ENCODE measurements around the gene THSD4. TPM values are rescaled to one million over a fixed set of nuclear protein-coding genes. Genes with fewer than 3 reads are reported as not detected.
A peak's percentile ranks its signal among the peaks of the same experiment; 100 is the strongest.

THSD4 gene
- total RNA-seq, 1 donor from 2014 or later: 1.6 TPM

GRCh38 chr15:71800835-71801745, 685.8 kb downstream of the THSD4 start:
- peak in 1 of 2 donors; percentile 63 for DNase-seq (ENCODE audit: low spot score in 2 of 2)
- no peak for FAIRE-seq

DNA sequence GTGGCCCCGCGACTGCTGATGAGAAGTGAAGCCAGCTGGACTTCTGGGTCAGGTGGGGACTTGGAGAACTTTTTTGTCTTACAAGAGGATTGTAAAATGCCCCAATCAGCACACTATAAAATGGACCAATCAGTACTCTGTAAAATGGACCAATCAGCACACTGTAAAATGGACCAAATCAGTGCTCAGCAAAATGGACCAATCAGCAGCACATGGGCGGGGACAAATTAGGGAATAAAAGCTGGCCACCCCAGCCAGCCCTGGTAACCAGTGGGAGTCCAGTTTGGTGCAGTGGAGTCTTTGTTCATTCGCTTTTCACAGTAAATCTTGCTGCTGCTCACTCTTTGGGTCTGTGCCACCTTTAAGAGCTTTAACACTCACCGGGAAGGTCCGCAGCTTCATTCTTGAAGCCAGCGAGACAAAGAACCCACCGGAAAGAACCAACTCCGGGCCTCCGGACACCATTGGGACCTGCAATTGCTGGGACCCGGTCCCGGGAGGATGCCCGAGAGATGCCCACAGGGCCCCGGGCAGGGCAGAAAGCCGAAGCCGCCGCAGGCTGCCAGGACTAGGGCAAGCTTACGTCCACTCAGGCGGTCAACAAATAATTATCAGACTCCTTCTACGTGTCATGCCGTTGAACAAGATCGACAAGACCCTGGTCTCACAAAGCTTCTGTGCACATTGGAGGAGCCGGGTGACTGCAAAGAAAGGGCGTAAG, 686.8 kb downstream of the THSD4 start:
- DNase-seq (ENCODE audit: low spot score in 2 of 2) (no peak), FAIRE-seq (no peak)

- FAIRE-seq (no peak), DNase-seq (ENCODE audit: low spot score in 2 of 2) (no peak)
Measured at GRCh38 chr15:71802770-71803169, 687.5 kb downstream of the THSD4 start.

- DNase-seq (ENCODE audit: low spot score in 2 of 2): no peak
- no peak for FAIRE-seq
Measured at GRCh38 chr15:71804226-71804625, 689.0 kb downstream of the THSD4 start.

GRCh38 chr15:71804695-71805470, 689.6 kb downstream of the THSD4 start:
- DNase-seq (ENCODE audit: low spot score in 2 of 2) (no peak), FAIRE-seq (no peak)

DNA sequence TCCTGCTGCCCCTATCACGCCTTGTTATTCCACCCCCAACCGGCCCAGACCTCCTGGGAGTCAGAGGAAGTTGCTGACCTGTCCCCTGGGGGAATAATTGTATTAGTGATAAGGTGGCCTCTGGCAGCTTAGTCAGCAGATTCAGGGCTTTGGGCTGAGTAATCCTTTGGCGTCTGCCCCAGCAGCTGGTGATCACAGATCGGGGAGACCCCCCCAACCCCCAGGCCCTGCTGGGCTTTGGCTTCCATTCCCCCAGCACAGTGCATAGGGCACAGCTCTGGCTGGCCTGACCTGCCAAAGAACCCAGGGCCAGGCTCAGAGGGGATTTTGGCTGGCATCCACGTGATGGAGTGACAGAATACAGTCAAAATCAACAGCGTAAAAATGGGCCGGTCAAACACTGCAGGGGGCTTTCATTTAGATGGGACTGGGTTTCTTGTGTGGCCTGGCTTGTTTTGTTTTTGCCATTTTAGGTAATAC, 691.2 kb downstream of the THSD4 start:
- DNase-seq (ENCODE audit: low spot score in 2 of 2) (no peak), FAIRE-seq (no peak)

DNA sequence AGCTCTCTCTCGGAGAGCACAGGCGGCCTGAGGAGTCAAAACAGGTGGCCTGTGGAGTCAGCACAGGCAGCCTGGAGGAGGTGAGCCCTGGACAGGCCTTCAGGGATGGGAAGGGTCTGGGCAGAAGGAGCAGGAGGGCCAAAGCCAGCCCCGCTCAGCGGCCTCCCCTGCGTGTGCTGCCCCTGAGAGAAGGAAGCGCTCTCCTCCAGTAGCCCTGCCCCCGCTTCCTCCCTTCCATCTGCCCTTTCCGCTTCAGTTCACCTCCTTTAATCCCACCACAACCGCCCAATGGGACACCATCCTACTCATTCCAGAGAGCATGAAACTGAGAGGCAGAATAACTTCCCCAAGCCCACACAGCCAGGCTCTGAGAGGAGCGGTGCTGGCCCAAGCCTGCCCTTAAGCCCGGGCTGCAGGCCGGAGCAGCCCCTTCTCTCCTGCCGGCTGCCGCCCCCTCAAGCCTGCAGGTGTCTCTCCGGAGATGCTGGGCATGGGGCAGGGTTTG, 691.9 kb downstream of the THSD4 start:
- DNase-seq (ENCODE audit: low spot score in 2 of 2) (no peak), FAIRE-seq (no peak)

DNA sequence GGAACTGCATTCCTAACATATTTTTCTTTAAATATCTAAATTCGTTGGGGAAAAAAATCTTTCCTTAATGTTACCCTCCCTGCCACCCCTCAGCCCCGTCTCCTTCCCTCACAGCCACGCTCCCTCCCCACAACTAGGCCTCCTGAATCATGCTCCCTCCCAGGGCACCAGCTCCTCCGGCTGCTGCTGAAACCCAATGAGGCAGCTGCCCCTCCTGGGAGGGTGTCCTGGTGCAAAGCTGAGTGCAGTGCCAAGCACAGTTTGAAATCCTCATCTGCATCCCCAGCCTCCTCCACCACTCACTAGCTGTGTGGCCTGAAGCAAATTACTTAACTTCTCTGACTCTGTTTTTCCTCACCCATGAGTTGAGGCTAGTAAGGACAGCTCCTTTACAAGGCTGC, 692.4 kb downstream of the THSD4 start:
- DNase-seq (ENCODE audit: low spot score in 2 of 2): no peak
- FAIRE-seq: no peak

- FAIRE-seq (no peak), DNase-seq (ENCODE audit: low spot score in 2 of 2) (no peak)
Measured at GRCh38 chr15:71808311-71809020, 693.2 kb downstream of the THSD4 start.

GRCh38 chr15:71809346-71809745, 694.1 kb downstream of the THSD4 start:
- FAIRE-seq: no peak
- no peak for DNase-seq (ENCODE audit: low spot score in 2 of 2)

DNA sequence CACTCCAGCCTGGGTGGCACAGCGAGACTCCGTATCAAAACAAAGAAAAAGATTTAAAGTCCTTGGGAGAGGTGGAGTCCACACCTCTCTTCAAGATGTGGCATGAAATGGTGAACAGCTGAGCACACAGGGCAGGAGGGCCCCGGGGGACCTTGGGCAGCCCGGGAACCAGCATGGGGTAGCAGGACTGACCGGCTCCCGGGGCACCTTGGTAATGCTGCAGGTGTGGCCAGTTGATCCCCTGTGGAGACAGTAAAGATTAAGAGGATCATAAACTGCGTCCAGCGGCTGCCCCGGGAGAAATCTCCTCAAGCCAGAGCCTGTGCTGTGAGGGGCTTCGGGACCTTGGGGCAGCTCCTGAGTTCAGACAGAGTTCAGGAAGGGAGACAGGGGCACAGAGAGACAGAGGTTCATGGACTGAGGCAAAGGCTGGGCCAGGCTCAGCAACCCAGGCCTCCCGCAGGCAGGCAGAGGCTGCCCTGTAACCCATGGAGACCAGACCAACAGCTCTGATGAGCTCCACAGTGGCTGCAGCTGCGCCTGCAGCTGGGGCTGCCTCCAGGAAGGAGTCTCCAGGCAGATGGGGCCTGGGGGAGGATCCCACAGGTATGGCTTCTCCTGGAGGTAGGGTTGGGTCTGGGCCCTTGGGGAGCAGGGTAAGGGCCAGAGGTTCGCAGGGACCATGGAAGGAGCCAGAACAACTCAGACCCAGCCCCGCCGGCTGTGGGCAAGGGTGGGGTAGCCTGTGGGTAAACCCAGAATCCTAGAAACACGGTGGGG, 695.2 kb downstream of the THSD4 start, which contains the start of gene NR2E3:
Gene NR2E3 (plus strand): TSS at position 299 of the 780 bp plus-strand sequence. CDS start 190 bp downstream, at position 489.
- DNase-seq (ENCODE audit: low spot score in 2 of 2) (no peak), FAIRE-seq (no peak)

- FAIRE-seq (no peak), DNase-seq (ENCODE audit: low spot score in 2 of 2) (no peak)
Measured at GRCh38 chr15:71811036-71811736, 695.9 kb downstream of the THSD4 start.

GRCh38 chr15:71811752-71812735, 696.8 kb downstream of the THSD4 start:
- FAIRE-seq (no peak), DNase-seq (ENCODE audit: low spot score in 2 of 2) (no peak)

DNA sequence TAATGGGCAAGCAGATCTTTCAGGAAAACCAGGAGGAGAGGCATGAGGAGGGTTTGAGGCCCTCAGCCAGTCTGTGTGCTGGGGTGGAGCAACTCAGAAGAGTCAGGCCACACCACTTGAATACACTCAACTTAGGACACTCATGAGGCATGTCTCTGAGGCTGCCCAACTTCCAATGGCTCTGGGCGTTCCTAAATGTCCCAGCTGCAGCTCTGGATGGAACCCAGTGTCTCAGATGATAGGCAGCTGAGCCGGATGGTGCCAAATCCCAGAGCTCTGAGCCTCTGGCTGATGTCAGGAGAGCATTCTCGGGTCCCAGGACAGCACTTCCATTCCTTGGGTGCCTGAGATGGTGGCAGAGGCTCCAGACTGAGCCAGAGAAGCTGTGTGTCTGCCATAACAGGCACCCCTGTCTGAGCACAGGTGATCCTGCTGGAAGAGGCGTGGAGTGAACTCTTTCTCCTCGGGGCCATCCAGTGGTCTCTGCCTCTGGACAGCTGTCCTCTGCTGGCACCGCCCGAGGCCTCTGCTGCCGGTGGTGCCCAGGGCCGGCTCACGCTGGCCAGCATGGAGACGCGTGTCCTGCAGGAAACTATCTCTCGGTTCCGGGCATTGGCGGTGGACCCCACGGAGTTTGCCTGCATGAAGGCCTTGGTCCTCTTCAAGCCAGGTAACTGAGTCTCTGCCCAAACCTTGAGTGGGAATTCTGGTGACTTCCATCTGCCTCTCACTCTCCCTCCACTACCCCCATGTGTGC, 697.9 kb downstream of the THSD4 start:
- FAIRE-seq (no peak), DNase-seq (ENCODE audit: low spot score in 2 of 2) (no peak)

- DNase-seq (ENCODE audit: low spot score in 2 of 2) (no peak), FAIRE-seq (no peak)
Measured at GRCh38 chr15:71813723-71814470, 698.6 kb downstream of the THSD4 start.

GRCh38 chr15:71815301-71815700, 700.0 kb downstream of the THSD4 start:
- FAIRE-seq: no peak
- no peak for DNase-seq (ENCODE audit: low spot score in 2 of 2)
